ENCODE measurements around the gene CEP250.

DNA sequence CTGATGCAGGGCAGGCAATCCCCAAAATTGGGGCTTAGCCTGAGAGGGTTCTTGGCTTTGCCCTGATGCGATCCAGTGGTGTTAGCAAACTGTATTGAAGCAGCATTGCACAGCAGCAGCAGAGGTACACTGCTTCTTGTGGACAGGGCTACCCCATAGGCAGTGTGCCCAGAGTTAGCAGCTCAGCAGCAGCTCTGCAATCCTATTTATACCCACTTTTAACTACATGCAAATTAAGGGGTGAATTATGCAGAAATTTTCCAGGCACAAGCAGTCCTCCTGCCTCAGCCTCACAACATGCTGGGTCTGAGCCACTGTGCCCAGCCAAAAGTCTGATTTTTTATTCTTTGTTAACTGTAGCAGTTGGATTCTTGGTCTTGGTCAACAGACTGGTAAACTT, 70.2 kb downstream of the CEP250 start:
- TF ChIP-seq, protein P1, sequence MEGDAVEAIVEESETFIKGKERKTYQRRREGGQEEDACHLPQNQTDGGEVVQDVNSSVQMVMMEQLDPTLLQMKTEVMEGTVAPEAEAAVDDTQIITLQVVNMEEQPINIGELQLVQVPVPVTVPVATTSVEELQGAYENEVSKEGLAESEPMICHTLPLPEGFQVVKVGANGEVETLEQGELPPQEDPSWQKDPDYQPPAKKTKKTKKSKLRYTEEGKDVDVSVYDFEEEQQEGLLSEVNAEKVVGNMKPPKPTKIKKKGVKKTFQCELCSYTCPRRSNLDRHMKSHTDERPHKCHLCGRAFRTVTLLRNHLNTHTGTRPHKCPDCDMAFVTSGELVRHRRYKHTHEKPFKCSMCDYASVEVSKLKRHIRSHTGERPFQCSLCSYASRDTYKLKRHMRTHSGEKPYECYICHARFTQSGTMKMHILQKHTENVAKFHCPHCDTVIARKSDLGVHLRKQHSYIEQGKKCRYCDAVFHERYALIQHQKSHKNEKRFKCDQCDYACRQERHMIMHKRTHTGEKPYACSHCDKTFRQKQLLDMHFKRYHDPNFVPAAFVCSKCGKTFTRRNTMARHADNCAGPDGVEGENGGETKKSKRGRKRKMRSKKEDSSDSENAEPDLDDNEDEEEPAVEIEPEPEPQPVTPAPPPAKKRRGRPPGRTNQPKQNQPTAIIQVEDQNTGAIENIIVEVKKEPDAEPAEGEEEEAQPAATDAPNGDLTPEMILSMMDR (conservative IDR thresholded peaks at IDR 0.05; ENCODE audit: low read length) = no peak
- TF ChIP-seq EZH2phosphoT487 (IDR thresholded peaks at IDR 0.05; ENCODE audit: borderline replicate concordance) = no peak

Measured in Loucy (cell line).